Osteoblast (primary cell): ENCODE results near the gene MAP3K5. TPM values are rescaled to one million over a fixed set of nuclear protein-coding genes. Genes with fewer than 3 reads are reported as not detected.
A peak's percentile ranks its signal among the peaks of the same experiment; 100 is the strongest.

Source experiments
- DNase-seq: peaks from one replicate; pipeline ENCODE4 v3.0.0; 2011; ENCODE audit warnings: low spot score, mixed read lengths; ENCODE audit not compliant: insufficient read length; ENCODE audit errors: missing footprints
- H2AFZ ChIP-seq: 2 replicates; pipeline ENCODE4 v1.6.0; 2011; ENCODE audit warnings: mild to moderate bottlenecking, low read length
- H3K27ac ChIP-seq: 2 replicates; pipeline ENCODE4 v1.5.1; 2011; ENCODE audit warnings: mild to moderate bottlenecking, low read depth, low read length, moderate library complexity
- H3K27me3 ChIP-seq: 2 replicates; pipeline ENCODE4 v1.6.0; 2012; ENCODE audit warnings: mild to moderate bottlenecking, control low read depth, inconsistent platforms, low read length, moderate library complexity; ENCODE audit not compliant: insufficient read depth
- H3K36me3 ChIP-seq: 2 replicates; pipeline ENCODE4 v1.5.1; 2011; ENCODE audit warnings: mild to moderate bottlenecking, low read length, control low read depth, moderate library complexity; ENCODE audit not compliant: insufficient read depth
- H3K4me1 ChIP-seq: 2 replicates; pipeline ENCODE4 v1.5.1; 2011; ENCODE audit warnings: mild to moderate bottlenecking, low read length, control low read depth, moderate library complexity; ENCODE audit not compliant: insufficient read depth
- H3K4me2 ChIP-seq: 2 replicates; pipeline ENCODE4 v1.6.0; 2011; ENCODE audit warnings: mild to moderate bottlenecking, low read length; ENCODE audit not compliant: insufficient read depth
- H3K4me3 ChIP-seq: fragments of 200-600 bp; sonication (generic); 3 replicates; pipeline ENCODE4 v1.5.1; 2012; ENCODE audit warnings: mild to moderate bottlenecking, low read length, inconsistent platforms; ENCODE audit not compliant: insufficient read depth
- H3K79me2 ChIP-seq: 2 replicates; pipeline ENCODE4 v1.6.0; 2012; ENCODE audit warnings: mild to moderate bottlenecking, low read length, control low read depth, inconsistent platforms; ENCODE audit not compliant: insufficient read depth
- H3K9me3 ChIP-seq: 2 replicates; pipeline ENCODE4 v1.5.1; 2011; ENCODE audit warnings: low read depth, low read length, control low read depth
- H4K20me1 ChIP-seq: 2 replicates; pipeline ENCODE4 v1.6.0; 2012; ENCODE audit warnings: mild to moderate bottlenecking, low read length, control low read depth; ENCODE audit not compliant: insufficient read depth
- CTCF ChIP-seq: IDR thresholded peaks from 2 replicates; pipeline ENCODE4 v1.5.1; 2011; ENCODE audit warnings: mild to moderate bottlenecking, low read depth, low read length, moderate library complexity; ENCODE audit errors: extremely low read depth
- total RNA-seq: library from RNA; depleted of rRNA; stranded (reverse); fragments of >200 nt; gene quantifications from 2 replicates; pipeline ENCODE4 v1.2.3, GENCODE V29; 2012

The MAP3K5 gene
- total RNA-seq, 1 donor = 8.3 TPM

DNA sequence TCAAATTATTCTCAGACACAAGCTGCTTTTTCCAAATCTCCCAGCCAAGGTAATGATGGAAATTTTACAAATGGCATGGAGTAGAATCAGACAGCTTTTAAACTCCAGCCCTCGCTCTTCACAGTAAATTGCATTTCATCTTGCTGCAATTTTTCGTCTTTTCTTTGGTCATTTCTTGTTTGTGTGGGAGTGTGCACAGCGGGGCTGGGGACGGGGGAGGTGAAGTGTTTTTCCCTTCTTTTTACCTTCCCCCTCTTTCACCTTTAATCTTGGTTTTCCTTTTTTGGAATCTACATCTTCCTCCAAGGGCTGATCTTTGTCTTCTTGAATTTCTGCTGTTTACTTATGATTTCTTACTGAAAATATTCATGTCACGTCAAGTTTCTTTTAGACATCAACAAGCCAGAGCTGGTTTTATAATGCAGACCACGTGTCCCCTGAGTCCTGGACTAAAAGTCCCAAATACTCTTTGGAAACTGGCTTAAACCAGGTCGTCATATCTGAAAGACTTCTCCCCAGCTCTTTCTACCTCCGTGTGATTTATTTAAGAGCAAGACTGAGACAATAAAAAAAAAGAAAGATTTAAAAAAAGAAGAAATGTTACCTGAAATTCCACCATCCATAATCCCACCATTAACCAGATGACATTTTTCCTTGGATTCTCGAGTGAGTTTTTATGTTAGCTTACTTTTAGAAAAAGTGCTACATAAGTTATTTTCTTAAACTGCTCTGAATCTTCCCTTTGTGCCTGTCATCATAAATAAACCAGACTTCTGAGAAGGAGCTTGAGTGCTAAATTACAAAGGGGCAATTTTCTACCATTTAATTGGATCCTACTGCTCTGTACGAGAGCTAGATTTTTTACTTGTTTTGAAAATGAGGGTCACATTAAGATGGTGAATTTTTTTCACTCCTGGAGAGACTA is 52.0 kb downstream of the MAP3K5 start:
- no peaks in the 10 kb centered on the region for H3K9me3 ChIP-seq
- H3K4me1 ChIP-seq = peaks cover 12% of the 10 kb centered on the region
- no peak for TF ChIP-seq CTCF
- H3K79me2 ChIP-seq = peaks cover 41% of the 10 kb centered on the region
- H2AFZ ChIP-seq = peak overlapping the region; percentile 55
- peak overlapping the region; percentile 64 for H3K4me2 ChIP-seq
- H3K4me3 ChIP-seq = peak overlapping the region; percentile 7
- no peaks in the 10 kb centered on the region for H3K27me3 ChIP-seq
- H3K36me3 ChIP-seq = no peaks in the 10 kb centered on the region
- DNase-seq = no peak
- H3K27ac ChIP-seq = no peak overlapping the region
- no peaks in the 10 kb centered on the region for H4K20me1 ChIP-seq

DNA sequence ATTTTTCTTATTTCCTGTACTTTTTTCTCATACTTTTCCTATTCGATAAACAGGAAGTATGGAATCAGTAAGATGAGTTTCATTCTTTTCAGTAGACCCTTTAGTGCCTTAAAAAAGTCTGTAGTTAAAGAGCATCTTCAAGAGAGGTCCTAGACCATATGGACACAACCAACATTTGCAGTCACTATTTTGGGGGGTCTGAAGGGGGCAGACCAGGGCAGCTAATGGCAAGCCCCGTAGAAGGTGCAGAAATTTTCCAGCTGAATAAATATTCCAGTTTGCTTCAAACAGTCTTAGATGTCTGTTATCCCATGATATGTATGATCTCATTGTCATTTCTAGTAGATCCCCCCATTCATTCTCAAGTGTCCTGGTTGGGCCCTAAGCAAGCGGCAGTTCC is 52.8 kb downstream of the MAP3K5 start:
- Histone ChIP-seq H3K4me1 (peaks cover 12% of the 10 kb centered on the region), H3K9me3 (no peaks in the 10 kb centered on the region), H3K79me2 (peaks cover 39% of the 10 kb centered on the region), H3K27ac (no peak overlapping the region), H4K20me1 (no peaks in the 10 kb centered on the region), H3K4me2 (no peak overlapping the region), H3K36me3 (no peaks in the 10 kb centered on the region), H3K27me3 (no peaks in the 10 kb centered on the region), H3K4me3 (no peak overlapping the region), H2AFZ (no peak overlapping the region)
- no peak for DNase-seq
- no peak for TF ChIP-seq CTCF

DNA sequence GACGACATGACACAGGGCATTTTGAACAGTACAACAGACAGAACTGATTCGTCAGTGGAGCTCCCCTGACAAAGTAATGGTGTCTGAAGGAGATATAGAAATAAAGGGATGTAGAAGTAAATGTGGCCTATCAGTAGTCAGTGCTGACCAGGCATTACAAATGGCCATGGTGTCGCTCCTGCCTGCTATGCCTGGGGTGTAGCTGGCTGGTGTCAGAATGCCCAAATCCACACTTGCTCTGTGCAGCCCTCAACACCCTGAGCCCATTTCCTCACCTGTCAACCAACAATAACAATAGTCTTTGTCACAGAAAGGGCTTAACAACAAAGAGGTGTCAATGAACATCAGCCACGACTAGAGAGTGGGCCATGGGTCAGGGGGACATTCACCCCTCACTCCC is 53.2 kb downstream of the MAP3K5 start:
- H3K36me3 ChIP-seq = no peaks in the 10 kb centered on the region
- no peaks in the 10 kb centered on the region for H3K9me3 ChIP-seq
- H3K27me3 ChIP-seq = no peaks in the 10 kb centered on the region
- H2AFZ ChIP-seq = no peak overlapping the region
- no peak overlapping the region for H3K4me2 ChIP-seq
- H3K27ac ChIP-seq = no peak overlapping the region
- H3K4me1 ChIP-seq = peaks cover 12% of the 10 kb centered on the region
- no peak for TF ChIP-seq CTCF
- no peaks in the 10 kb centered on the region for H4K20me1 ChIP-seq
- no peak for DNase-seq
- H3K79me2 ChIP-seq = peaks cover 39% of the 10 kb centered on the region
- no peak overlapping the region for H3K4me3 ChIP-seq

DNA sequence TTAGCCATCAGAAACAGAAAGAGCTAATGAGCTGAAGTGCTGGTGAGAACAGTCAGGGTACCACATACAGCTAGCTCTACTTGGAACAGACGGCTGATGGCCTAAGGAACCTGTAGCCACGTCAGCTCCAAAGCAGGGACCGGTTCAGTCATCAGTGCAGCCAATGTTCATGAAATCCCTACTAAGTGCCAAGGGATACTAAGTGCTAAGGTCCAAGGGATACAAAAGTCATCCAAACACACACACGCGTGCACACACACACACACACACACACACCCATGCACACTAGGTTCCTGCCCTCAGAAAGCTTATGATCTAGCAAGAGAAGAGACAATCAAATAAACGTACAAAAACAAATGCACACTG is 53.6 kb downstream of the MAP3K5 start:
- no peaks in the 10 kb centered on the region for H3K36me3 ChIP-seq
- no peak overlapping the region for H2AFZ ChIP-seq
- H3K4me3 ChIP-seq = no peak overlapping the region
- no peaks in the 10 kb centered on the region for H3K27me3 ChIP-seq
- no peak overlapping the region for H3K27ac ChIP-seq
- no peaks in the 10 kb centered on the region for H4K20me1 ChIP-seq
- no peak overlapping the region for H3K4me2 ChIP-seq
- H3K4me1 ChIP-seq = peaks cover 12% of the 10 kb centered on the region
- DNase-seq = no peak
- no peak for TF ChIP-seq CTCF
- no peaks in the 10 kb centered on the region for H3K9me3 ChIP-seq
- H3K79me2 ChIP-seq = peaks cover 39% of the 10 kb centered on the region
